GM13977 (cell line): ENCODE data around the gene MRPL2.

Experiments used
- DNase-seq: peaks from one replicate; pipeline ENCODE4 v3.0.0; 2012; ENCODE audit warnings: low spot score
- in situ Hi-C: fragments of 300-500 bp; cut with MboI; formaldehyde crosslinking; loops from one replicate; pipeline ENCODE4 v1.12.0; 2022; ENCODE audit warnings: low sequenced_read_pairs, low pct_unique_long_range_greater_than_20kb, mixed read lengths, inconsistent platforms; ENCODE audit not compliant: unreplicated experiment
- TF ChIP-seq, protein P1 (sequence below): IDR thresholded peaks from 2 replicates; pipeline ENCODE4 v1.5.1; 2012; ENCODE audit warnings: mild to moderate bottlenecking, control low read depth; ENCODE audit not compliant: insufficient read depth; ENCODE audit errors: extremely low read depth, missing control alignments

MRPL2 gene

DNA sequence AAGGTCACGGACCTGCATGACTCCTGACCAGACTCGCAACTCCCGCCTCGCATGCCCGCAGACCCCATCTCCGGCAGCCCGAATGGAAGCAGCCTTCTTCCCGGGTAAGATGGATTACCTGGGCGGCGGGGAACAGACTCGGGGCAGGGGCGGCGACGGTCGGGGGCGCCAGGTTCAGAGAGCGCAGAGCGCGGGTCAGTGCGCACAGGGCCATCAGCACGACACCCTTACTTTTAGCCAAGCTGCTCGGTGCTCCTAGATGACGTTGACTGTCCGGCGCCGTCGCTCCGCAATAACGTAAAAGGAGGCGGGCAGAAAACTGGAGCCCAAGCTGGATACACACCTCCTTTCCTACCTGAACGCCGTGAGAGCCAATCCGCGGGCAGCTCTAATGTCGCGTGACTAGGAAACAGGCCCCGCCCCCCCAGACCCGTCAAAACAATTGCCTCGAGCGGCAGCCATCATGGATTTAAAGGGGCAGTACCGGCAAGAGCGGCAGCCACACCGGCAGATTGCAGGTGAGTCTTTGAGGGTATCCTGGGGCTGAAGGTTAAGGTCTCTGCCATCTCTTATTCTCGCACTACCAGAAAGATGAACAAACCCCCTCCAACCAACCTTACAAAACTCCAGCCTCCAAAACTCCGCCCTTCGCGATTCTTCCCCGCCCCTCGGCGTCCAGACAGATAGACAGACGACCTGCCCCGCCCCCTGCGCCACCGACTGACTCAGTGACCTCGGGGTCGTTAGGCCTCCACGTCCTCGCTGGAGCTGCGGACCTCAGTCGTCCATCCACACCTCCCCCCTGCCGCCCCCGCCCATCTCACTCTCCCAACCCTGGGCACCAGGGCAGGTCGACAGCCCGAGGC is at the start of gene MRPL2, which contains the start of gene KLC4:
Gene MRPL2 (minus strand): TSS at position 267 of the 866 bp plus-strand sequence. CDS start 53 bp downstream, at position 214.
Gene KLC4 (plus strand): TSS at position 464 of the 866 bp plus-strand sequence. CDS start 1,705 bp downstream, outside the sequence.
- TF ChIP-seq, protein P1, sequence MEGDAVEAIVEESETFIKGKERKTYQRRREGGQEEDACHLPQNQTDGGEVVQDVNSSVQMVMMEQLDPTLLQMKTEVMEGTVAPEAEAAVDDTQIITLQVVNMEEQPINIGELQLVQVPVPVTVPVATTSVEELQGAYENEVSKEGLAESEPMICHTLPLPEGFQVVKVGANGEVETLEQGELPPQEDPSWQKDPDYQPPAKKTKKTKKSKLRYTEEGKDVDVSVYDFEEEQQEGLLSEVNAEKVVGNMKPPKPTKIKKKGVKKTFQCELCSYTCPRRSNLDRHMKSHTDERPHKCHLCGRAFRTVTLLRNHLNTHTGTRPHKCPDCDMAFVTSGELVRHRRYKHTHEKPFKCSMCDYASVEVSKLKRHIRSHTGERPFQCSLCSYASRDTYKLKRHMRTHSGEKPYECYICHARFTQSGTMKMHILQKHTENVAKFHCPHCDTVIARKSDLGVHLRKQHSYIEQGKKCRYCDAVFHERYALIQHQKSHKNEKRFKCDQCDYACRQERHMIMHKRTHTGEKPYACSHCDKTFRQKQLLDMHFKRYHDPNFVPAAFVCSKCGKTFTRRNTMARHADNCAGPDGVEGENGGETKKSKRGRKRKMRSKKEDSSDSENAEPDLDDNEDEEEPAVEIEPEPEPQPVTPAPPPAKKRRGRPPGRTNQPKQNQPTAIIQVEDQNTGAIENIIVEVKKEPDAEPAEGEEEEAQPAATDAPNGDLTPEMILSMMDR: no peak
- peak; percentile 99 for DNase-seq
- in situ Hi-C loops: no loop called here

- TF ChIP-seq, protein P1: no peak
- DNase-seq: no peak
- in situ Hi-C loops: no loop called here
Measured at GRCh38 chr6:43107344-43108062, 48.3 kb upstream of the MRPL2 start.

DNA sequence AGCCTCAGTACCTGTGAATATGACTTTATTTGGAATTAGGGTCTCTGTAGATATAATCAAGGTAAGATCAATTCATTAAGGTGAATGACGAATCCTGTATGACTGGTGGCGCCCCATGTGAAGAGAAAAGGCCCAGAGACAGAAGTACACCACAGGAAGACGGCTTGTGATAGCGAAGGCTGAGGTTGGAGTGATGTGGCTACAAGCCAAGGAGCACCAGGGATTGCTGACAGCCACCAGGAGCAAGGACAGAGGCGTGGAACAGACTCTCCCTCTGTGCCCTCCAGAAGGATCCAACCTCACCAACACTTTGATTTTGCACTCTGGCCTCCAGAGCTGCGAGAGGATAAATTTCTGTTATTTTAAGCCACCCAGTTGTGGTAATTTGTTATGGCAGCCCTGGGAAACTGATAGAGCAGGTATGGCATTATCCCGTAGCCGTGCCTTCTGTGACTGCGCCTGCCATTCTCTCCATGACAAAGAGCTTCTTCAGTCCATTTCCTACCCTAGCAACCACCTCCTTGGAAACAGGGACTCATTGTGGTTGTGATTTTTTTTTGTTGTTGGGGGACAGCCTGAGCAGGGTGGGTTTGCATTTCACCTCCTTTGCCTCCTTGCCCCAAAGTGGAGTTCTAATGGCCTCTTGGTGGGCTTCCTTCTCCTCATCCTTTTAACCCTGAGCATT is 46.4 kb upstream of the MRPL2 start:
- TF ChIP-seq, protein P1: no peak
- no peak for DNase-seq
- in situ Hi-C loops: no loop called here

GRCh38 chr6:43103253-43103876 is 44.1 kb upstream of the MRPL2 start:
- TF ChIP-seq, protein P1: no peak
- no peak for DNase-seq
- in situ Hi-C loops: no loop called here

GRCh38 chr6:43101497-43101896 is 42.3 kb upstream of the MRPL2 start:
- in situ Hi-C loops: no loop called here
- DNase-seq: no peak
- TF ChIP-seq, protein P1: no peak

DNA sequence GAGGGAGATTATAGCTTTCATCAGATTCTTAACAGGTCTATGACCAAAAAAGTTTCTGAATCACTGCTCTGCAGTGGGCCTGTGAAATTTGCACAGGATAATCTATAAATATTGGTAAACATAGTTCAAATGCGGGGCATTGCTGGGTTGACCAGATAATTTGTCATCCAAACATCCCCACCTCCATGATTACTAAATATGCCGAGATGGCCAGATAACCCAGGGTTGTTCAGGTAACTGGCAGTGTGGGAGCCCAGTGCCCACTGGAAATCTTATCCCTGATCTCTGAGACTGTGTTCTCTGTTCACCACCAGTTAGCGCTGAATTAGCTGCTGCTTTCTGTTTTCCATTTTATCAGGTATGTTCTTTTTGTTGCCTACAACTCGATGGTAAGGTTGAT is 38.3 kb upstream of the MRPL2 start:
- no peak for DNase-seq
- TF ChIP-seq, protein P1: no peak
- in situ Hi-C loops: no loop called here
